HepG2 (cell line): ENCODE data around the gene SCAPER. TPM values are rescaled to one million over a fixed set of nuclear protein-coding genes. Genes with fewer than 3 reads are reported as not detected.
A peak's percentile ranks its signal among the peaks of the same experiment; 100 is the strongest.

Experiments
- ELK4 ChIP-seq: sonication (generic); formaldehyde crosslinking; IDR thresholded peaks from 2 replicates; pipeline ENCODE4 v1.9.0; 2021; ENCODE audit warnings: missing genetic modification reagents, borderline replicate concordance
- FOXJ3 ChIP-seq: sonication (generic); formaldehyde crosslinking; IDR thresholded peaks from 2 replicates; pipeline ENCODE4 v1.4.0; 2020; ENCODE audit warnings: missing genetic modification reagents, mild to moderate bottlenecking, borderline replicate concordance
- IKZF1 ChIP-seq: fragments of 450-650 bp; IDR thresholded peaks from 2 replicates; pipeline ENCODE4 v1.7.1; 2016
- KAT8 ChIP-seq: IDR thresholded peaks from 2 replicates; pipeline ENCODE4 v1.6.1; 2016; ENCODE audit warnings: missing genetic modification reagents, missing compliant biosample characterization
- RARA ChIP-seq: IDR thresholded peaks from 2 replicates; pipeline ENCODE4 v1.6.1; 2016; ENCODE audit warnings: missing genetic modification reagents, missing compliant biosample characterization
- RBM22 ChIP-seq: fragments of 200-400 bp; formaldehyde crosslinking; optimal IDR thresholded peaks from 2 replicates; pipeline ENCODE3; 2017; ENCODE audit warnings: mild to moderate bottlenecking, low read length, moderate library complexity
- SP2 ChIP-seq: sonication (generic); formaldehyde crosslinking; IDR thresholded peaks from 2 replicates; pipeline ENCODE4 v1.5.1; 2020; ENCODE audit warnings: mild to moderate bottlenecking, missing genetic modification reagents
- ZNF121 ChIP-seq: sonication (generic); formaldehyde crosslinking; IDR thresholded peaks from 2 replicates; pipeline ENCODE4 v1.5.0; 2020; ENCODE audit warnings: mild to moderate bottlenecking, missing genetic modification reagents
- ZNF318 ChIP-seq: sonication (generic); formaldehyde crosslinking; IDR thresholded peaks from 2 replicates; pipeline ENCODE4 v1.4.0; 2020; ENCODE audit warnings: mild to moderate bottlenecking, missing genetic modification reagents
- ZNF432 ChIP-seq: sonication (generic); formaldehyde crosslinking; IDR thresholded peaks from 2 replicates; pipeline ENCODE4 v1.5.0; 2020; ENCODE audit warnings: missing genetic modification reagents, mild to moderate bottlenecking, borderline replicate concordance
- ZNF564 ChIP-seq: sonication (generic); formaldehyde crosslinking; IDR thresholded peaks from 2 replicates; pipeline ENCODE4 v1.8.1; 2023; ENCODE audit warnings: mild to moderate bottlenecking, missing genetic modification reagents
- ZNF569 ChIP-seq: sonication (generic); formaldehyde crosslinking; IDR thresholded peaks from 2 replicates; pipeline ENCODE4 v1.5.0; 2020; ENCODE audit warnings: mild to moderate bottlenecking, missing genetic modification reagents, moderate library complexity, borderline replicate concordance
- ZNF782 ChIP-seq: sonication (generic); formaldehyde crosslinking; IDR thresholded peaks from 2 replicates; pipeline ENCODE4 v1.4.0; 2020; ENCODE audit warnings: missing genetic modification reagents, mild to moderate bottlenecking, borderline replicate concordance
- polyA plus RNA-seq, 8 experiments: library from polyadenylated mRNA; depleted of rRNA in 3 of 8; stranded (reverse) in 7 of 8; unstranded in 1 of 8; fragments of >200 nt; fragmentation: Illumina TruSeq in 4 of 8; extraction: Trizol in 4 of 8; gene quantifications; 2 replicates each; pipeline versions ENCODE4 v1.2.1 to v1.2.3, GENCODE V29; 2011 to 2016; ENCODE audit warnings: low read depth in 4 of 8, missing spikeins in 1 of 8, mixed read lengths in 1 of 8; ENCODE audit not compliant: insufficient read depth in 1 of 8
- total RNA-seq, 5 experiments: library from RNA; depleted of rRNA; stranded (reverse); fragments of >200 nt; fragmentation: Illumina TruSeq; extraction: Trizol; gene quantifications; 2 replicates each; pipeline ENCODE4 v1.2.3, GENCODE V29; 2016; ENCODE audit warnings: low read depth in 1 of 5

SCAPER gene
- total and polyA plus RNA-seq, 2 of the 13 experiments (the other 11 are each of a cell fraction or from before 2014, with no cell fraction given), result 4.3 to 10.5 TPM

GRCh38 chr15:76311100-76311953, 593.8 kb downstream of the SCAPER start, which contains the start of gene ETFA (continued):
- TF ChIP-seq ELK4 (CRISPR knock-in tag) (no peak), RBM22 (no peak), ZNF432 (CRISPR knock-in tag) (no peak), SP2 (CRISPR knock-in tag) (no peak), RARA (CRISPR knock-in tag) (0 out of 2 replicates have a peak, but pooled peaks have one; percentile 36), ZNF569 (CRISPR knock-in tag) (peak; percentile 60; the same call in 1 of the 2 replicates), ZNF121 (peak; percentile 22; the same call in 1 of the 2 replicates), ZNF782 (CRISPR knock-in tag) (peak; percentile 94), IKZF1 (no peak), ZNF318 (CRISPR knock-in tag) (0 out of 2 replicates have a peak, but pooled peaks have one; percentile 37), ZNF564 (CRISPR knock-in tag) (peak; percentile 82), FOXJ3 (no peak), KAT8 (peak; percentile 89)
